ENCODE data around the gene RUNX1. TPM values are rescaled to one million over a fixed set of nuclear protein-coding genes. Genes with fewer than 3 reads are reported as not detected.

The RUNX1 gene
- total and polyA plus RNA-seq, 2 of the 13 experiments (the other 11 are each of a cell fraction or from before 2014, with no cell fraction given), result 5.4 to 6.4 TPM

GRCh38 chr21:35024071-35024420 is 25.1 kb downstream of the RUNX1 start (continued):
- peak; percentile 29; the same call in 1 of the 2 replicates for TF ChIP-seq RARA (CRISPR knock-in tag; IDR thresholded peaks at IDR 0.05)
- TF ChIP-seq HNF1A (IDR thresholded peaks at IDR 0.05; ENCODE audit: low read depth), result peak; percentile 75
- no peak for TF ChIP-seq HNF1A (CRISPR knock-in tag; IDR thresholded peaks at IDR 0.05; ENCODE audit: borderline replicate concordance)
- no peak for TF ChIP-seq ZNF512B (CRISPR knock-in tag; IDR thresholded peaks at IDR 0.05; ENCODE audit: borderline replicate concordance)
- TF ChIP-seq ZFP36L1 (CRISPR knock-in tag; IDR thresholded peaks at IDR 0.05), result no peak
- peak; percentile 44; the same call in 1 of the 2 replicates for TF ChIP-seq CEBPZ (IDR thresholded peaks at IDR 0.05; ENCODE audit: low read length)
- no peak for TF ChIP-seq AGO2 (optimal IDR thresholded peaks at IDR 0.05; ENCODE audit: low read depth, low read length)
- peak; percentile 44; the same call in 1 of the 2 replicates for TF ChIP-seq HNF4A (CRISPR knock-in tag; IDR thresholded peaks at IDR 0.05)
- no peak for TF ChIP-seq ZNF883 (CRISPR knock-in tag; IDR thresholded peaks at IDR 0.05; ENCODE audit: not compliant biosample characterization)
- no peak for TF ChIP-seq RAD51 (IDR thresholded peaks at IDR 0.05; ENCODE audit: borderline replicate concordance)
- no peak for TF ChIP-seq TRIM24 (CRISPR knock-in tag; IDR thresholded peaks at IDR 0.05)
- peak; percentile 41; the same call in 1 of the 2 replicates for TF ChIP-seq MAX (IDR thresholded peaks at IDR 0.05)
- TF ChIP-seq CBFB (CRISPR knock-in tag; IDR thresholded peaks at IDR 0.05), result no peak
- no peak for TF ChIP-seq EHMT2 (IDR thresholded peaks at IDR 0.05; ENCODE audit: borderline replicate concordance, low read depth, low read length)
- no peak for TF ChIP-seq GTF3A (CRISPR knock-in tag; conservative IDR thresholded peaks at IDR 0.05)
- no peak for TF ChIP-seq MXD1 (CRISPR knock-in tag; IDR thresholded peaks at IDR 0.05)
- 0 out of 2 replicates have a peak, but pooled peaks have one; percentile 12 for TF ChIP-seq FOXA3 (CRISPR knock-in tag; IDR thresholded peaks at IDR 0.05)
- TF ChIP-seq HOXA3 (CRISPR knock-in tag; IDR thresholded peaks at IDR 0.05), result peak; percentile 39; the same call in 1 of the 2 replicates
- TF ChIP-seq KAT8 (CRISPR knock-in tag; IDR thresholded peaks at IDR 0.05), result 0 out of 2 replicates have a peak, but pooled peaks have one; percentile 25
- TF ChIP-seq NCOA2 (CRISPR knock-in tag; IDR thresholded peaks at IDR 0.05), result peak; percentile 32; the same call in 1 of the 2 replicates
- peak; percentile 48; the same call in 1 of the 2 replicates for TF ChIP-seq RXRB (CRISPR knock-in tag; IDR thresholded peaks at IDR 0.05; ENCODE audit: borderline replicate concordance)

All from HepG2 (cell line).